Measurements from ENCODE around the gene GRIK4.

DNA sequence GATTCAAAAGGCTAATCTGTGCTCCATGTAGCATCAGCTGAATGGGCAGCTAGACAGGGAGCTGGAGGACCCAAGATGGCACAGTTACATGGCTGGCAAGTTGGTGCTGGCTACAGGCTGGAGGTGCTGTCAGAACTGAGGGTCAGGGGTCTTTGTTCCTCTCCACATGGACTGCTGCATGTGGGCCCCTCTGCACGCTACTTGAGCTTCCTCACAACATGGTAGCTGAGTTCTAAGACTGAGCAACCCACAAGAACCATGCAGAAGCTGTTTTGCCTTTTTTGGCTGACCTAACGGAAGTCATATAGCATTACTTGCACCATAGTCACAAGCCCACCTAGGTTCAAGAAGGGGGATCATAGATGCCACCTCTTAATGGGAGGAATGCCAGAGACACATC is 196.1 kb downstream of the GRIK4 start:
- TF ChIP-seq, protein P1, sequence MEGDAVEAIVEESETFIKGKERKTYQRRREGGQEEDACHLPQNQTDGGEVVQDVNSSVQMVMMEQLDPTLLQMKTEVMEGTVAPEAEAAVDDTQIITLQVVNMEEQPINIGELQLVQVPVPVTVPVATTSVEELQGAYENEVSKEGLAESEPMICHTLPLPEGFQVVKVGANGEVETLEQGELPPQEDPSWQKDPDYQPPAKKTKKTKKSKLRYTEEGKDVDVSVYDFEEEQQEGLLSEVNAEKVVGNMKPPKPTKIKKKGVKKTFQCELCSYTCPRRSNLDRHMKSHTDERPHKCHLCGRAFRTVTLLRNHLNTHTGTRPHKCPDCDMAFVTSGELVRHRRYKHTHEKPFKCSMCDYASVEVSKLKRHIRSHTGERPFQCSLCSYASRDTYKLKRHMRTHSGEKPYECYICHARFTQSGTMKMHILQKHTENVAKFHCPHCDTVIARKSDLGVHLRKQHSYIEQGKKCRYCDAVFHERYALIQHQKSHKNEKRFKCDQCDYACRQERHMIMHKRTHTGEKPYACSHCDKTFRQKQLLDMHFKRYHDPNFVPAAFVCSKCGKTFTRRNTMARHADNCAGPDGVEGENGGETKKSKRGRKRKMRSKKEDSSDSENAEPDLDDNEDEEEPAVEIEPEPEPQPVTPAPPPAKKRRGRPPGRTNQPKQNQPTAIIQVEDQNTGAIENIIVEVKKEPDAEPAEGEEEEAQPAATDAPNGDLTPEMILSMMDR (IDR thresholded peaks at IDR 0.05; ENCODE audit: insufficient read depth, low read depth, low read length) = no peak
- TF ChIP-seq EZH2 (IDR thresholded peaks at IDR 0.05; ENCODE audit: insufficient read depth, low read length) = no peak
